ENCODE measurements around the gene INS.

DNA sequence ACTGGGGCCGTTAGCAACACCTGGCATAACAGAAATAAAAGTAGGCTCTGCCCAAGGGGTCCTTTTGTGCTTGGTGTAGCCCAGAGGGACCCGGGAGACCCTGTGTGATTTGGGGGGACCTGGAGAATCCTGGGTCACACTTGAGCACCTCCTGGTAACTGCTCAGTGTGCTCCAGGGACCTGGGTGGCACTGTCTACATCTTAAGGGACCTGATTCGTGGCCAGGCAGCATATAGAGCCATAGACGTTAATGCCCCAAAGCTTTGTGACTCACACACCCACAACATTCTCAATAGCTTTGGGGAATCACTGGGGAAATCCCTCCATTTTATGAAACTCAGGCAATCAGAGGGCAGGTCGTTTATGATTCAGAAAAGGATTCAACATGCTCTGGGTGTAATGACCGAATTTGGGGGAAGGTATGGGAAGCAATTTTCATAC is 18.2 kb downstream of the INS start:
- TF ChIP-seq POLR2A (IDR thresholded peaks at IDR 0.05) (no peak), POLR2AphosphoS5 (IDR thresholded peaks at IDR 0.05) (no peak), EP300 (IDR thresholded peaks at IDR 0.05) (no peak)
- TF ChIP-seq, protein P1, sequence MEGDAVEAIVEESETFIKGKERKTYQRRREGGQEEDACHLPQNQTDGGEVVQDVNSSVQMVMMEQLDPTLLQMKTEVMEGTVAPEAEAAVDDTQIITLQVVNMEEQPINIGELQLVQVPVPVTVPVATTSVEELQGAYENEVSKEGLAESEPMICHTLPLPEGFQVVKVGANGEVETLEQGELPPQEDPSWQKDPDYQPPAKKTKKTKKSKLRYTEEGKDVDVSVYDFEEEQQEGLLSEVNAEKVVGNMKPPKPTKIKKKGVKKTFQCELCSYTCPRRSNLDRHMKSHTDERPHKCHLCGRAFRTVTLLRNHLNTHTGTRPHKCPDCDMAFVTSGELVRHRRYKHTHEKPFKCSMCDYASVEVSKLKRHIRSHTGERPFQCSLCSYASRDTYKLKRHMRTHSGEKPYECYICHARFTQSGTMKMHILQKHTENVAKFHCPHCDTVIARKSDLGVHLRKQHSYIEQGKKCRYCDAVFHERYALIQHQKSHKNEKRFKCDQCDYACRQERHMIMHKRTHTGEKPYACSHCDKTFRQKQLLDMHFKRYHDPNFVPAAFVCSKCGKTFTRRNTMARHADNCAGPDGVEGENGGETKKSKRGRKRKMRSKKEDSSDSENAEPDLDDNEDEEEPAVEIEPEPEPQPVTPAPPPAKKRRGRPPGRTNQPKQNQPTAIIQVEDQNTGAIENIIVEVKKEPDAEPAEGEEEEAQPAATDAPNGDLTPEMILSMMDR (IDR thresholded peaks at IDR 0.05) = no peak
